CD4-positive, alpha-beta T cell (primary cell): ENCODE results near the gene TMPRSS9. TPM values are rescaled to one million over a fixed set of nuclear protein-coding genes. Genes with fewer than 3 reads are reported as not detected.

Experiments
- ATAC-seq: fragments of 200-7000 bp; cut with Tn5 transposase; one replicate; pipeline ENCODE4 v1.10.0; 2022; ENCODE audit warnings: mild to moderate bottlenecking; ENCODE audit not compliant: poor library complexity
- CTCF ChIA-PET: fragments of 350-600 bp; sonication (Branson Sonifier 250); formaldehyde crosslinking; loops from one replicate; lab custom pipeline; 2021; ENCODE audit warnings: antibody characterized with exemption, inconsistent platforms; lab: Charles Lee
- POLR2A ChIA-PET: fragments of 350-600 bp; sonication (Branson Sonifier 250); formaldehyde crosslinking; loops from one replicate; lab custom pipeline; 2021; ENCODE audit warnings: antibody characterized with exemption, inconsistent platforms; lab: Charles Lee
- DNase-seq, 14 experiments: peaks; one replicate each; pipeline ENCODE4 v3.0.0-alpha.2; 2013 to 2020; ENCODE audit warnings: mixed read lengths in 2 of 14
- H3K27ac ChIP-seq, 2 donors: one replicate each; pipeline versions ENCODE4 v1.5.1 to v1.7.0; 2013; ENCODE audit warnings: low read length in 2 of 2, low read depth in 1 of 2, mild to moderate bottlenecking in 1 of 2
- H3K27me3 ChIP-seq, 2 experiments: 1 replicate in 1 of 2; 2 replicates in 1 of 2; pipeline versions ENCODE4 v1.6.1 to v1.7.0; 2013; ENCODE audit warnings: low read length in 2 of 2, control low read depth in 1 of 2, mild to moderate bottlenecking in 1 of 2, moderate library complexity in 1 of 2; ENCODE audit not compliant: insufficient read depth in 2 of 2, control insufficient read depth in 1 of 2
- H3K36me3 ChIP-seq: one replicate; pipeline ENCODE4 v1.6.1; 2013; ENCODE audit warnings: low read length, control low read depth; ENCODE audit not compliant: insufficient read depth
- H3K4me1 ChIP-seq: one replicate; pipeline ENCODE4 v1.6.1; 2013; ENCODE audit warnings: low read length, control low read depth; ENCODE audit not compliant: insufficient read depth
- H3K4me3 ChIP-seq: one replicate; pipeline ENCODE4 v1.5.1; 2013; ENCODE audit warnings: mild to moderate bottlenecking, low read length, moderate library complexity
- H3K9me3 ChIP-seq, 2 experiments: 1 replicate in 1 of 2; 2 replicates in 1 of 2; pipeline versions ENCODE4 v1.6.1 to v1.7.0; 2013; ENCODE audit warnings: low read length in 2 of 2, mild to moderate bottlenecking in 2 of 2, control low read depth in 1 of 2, moderate library complexity in 1 of 2; ENCODE audit not compliant: control insufficient read depth in 1 of 2, insufficient read depth in 1 of 2
- H3K27ac Mint-ChIP-seq: one replicate; pipeline ENCODE4 v1.8.0; 2020; ENCODE audit warnings: mixed read lengths
- H3K27me3 Mint-ChIP-seq: one replicate; pipeline ENCODE4 v1.8.0; 2021; ENCODE audit warnings: mixed read lengths
- H3K36me3 Mint-ChIP-seq: one replicate; pipeline ENCODE4 v1.8.0; 2021; ENCODE audit warnings: low read depth, mixed read lengths
- H3K4me1 Mint-ChIP-seq: one replicate; pipeline ENCODE4 v1.8.0; 2021; ENCODE audit warnings: low read depth, mixed read lengths
- H3K4me3 Mint-ChIP-seq: one replicate; pipeline ENCODE4 v1.8.0; 2020; ENCODE audit warnings: mild to moderate bottlenecking, mixed read lengths
- H3K9me3 Mint-ChIP-seq: one replicate; pipeline ENCODE4 v1.8.0; 2020; ENCODE audit warnings: mixed read lengths
- intact Hi-C, 2 experiments: fragments of 100-400 bp; cut with DNase I in 1 of 2; cut with micrococcal nuclease in 1 of 2; formaldehyde crosslinking; loops; one replicate each; pipeline versions ENCODE4 v1.15.1 to v1.9.0; 2023 to 2025; cut with DNase I, micrococcal nuclease
- total RNA-seq, 174 experiments: library from RNA in 2 of 174; stranded (reverse) in 2 of 174; gene quantifications; one replicate each; pipeline ENCODE4 v1.2.3 and lab custom pipeline; 2021 to 2026
- TF ChIP-seq, protein P1 (sequence below): fragments of 200-600 bp; IDR thresholded peaks from one replicate; pipeline ENCODE4 v1.8.0; 2022; ENCODE audit warnings: antibody characterized with exemption, mild to moderate bottlenecking

The TMPRSS9 gene
- total RNA-seq, 2 experiments from 2014 or later: not detected

DNA sequence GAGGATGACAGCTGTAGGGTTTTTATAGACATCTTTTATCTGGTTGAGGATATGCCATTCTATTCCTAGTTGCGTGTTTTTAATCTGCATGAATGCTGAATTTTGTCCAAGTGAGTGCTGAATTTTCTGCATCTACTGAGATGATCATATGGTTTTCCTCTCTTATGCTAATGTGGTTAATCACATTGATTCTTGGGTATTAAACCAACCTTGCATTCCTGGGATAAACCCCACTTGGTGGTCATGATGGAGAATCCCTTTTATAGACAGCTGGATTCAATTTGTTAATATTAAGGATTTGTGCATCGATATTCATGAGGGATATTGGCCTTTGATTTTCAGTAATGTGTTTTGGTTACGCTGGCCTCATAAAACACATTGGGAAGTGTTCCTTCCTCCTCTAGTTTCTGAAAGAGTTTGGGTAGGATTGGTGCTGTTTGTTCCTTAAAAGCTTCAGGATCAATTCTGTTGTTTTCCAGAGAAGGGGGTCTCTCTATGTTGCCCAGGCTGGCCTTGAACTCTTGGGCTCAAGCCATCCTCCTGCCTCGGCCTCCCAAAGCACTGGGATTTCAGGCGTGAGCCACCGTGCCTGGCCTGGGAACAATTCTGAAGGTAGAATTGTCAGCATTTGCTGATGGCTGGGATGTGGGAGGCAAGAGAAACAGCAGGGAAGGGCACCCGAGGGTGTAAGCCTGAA lies 44.8 kb upstream of the TMPRSS9 start:
- POLR2A ChIA-PET: interaction anchor here (1.3 kb wide), 1 partner anchor 13 kb away, joined by 3 read pairs; the partner anchor contains the start of gene LSM7
- Histone ChIP-seq H3K27ac (no peak overlapping the region), H3K36me3 (no peaks in the 10 kb centered on the region), H3K9me3 (peaks cover 16 to 26% of the 10 kb centered on the region in 2 experiments), H3K27me3 (peaks cover 23 to 29% of the 10 kb centered on the region in 2 experiments), H3K4me3 (no peak overlapping the region), H3K4me1 (peaks cover 8% of the 10 kb centered on the region)
- DNase-seq (no peak), ATAC-seq (no peak)
- H3K4me3 Mint-ChIP-seq: no peak overlapping the region
- intact Hi-C loops: loop anchor here in 1 of 2 experiments (5.0 kb wide), 1 partner anchor 38 kb away; no protein-coding TSS in a partner anchor
- no peaks in the 10 kb centered on the region for H3K36me3 Mint-ChIP-seq
- peaks cover 6% of the 10 kb centered on the region for H3K9me3 Mint-ChIP-seq
- H3K27ac Mint-ChIP-seq: no peak overlapping the region
- CTCF ChIA-PET: no interaction called here
- peaks cover 36% of the 10 kb centered on the region for H3K27me3 Mint-ChIP-seq
- TF ChIP-seq, protein P1, sequence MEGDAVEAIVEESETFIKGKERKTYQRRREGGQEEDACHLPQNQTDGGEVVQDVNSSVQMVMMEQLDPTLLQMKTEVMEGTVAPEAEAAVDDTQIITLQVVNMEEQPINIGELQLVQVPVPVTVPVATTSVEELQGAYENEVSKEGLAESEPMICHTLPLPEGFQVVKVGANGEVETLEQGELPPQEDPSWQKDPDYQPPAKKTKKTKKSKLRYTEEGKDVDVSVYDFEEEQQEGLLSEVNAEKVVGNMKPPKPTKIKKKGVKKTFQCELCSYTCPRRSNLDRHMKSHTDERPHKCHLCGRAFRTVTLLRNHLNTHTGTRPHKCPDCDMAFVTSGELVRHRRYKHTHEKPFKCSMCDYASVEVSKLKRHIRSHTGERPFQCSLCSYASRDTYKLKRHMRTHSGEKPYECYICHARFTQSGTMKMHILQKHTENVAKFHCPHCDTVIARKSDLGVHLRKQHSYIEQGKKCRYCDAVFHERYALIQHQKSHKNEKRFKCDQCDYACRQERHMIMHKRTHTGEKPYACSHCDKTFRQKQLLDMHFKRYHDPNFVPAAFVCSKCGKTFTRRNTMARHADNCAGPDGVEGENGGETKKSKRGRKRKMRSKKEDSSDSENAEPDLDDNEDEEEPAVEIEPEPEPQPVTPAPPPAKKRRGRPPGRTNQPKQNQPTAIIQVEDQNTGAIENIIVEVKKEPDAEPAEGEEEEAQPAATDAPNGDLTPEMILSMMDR: no peak
- no peaks in the 10 kb centered on the region for H3K4me1 Mint-ChIP-seq

DNA sequence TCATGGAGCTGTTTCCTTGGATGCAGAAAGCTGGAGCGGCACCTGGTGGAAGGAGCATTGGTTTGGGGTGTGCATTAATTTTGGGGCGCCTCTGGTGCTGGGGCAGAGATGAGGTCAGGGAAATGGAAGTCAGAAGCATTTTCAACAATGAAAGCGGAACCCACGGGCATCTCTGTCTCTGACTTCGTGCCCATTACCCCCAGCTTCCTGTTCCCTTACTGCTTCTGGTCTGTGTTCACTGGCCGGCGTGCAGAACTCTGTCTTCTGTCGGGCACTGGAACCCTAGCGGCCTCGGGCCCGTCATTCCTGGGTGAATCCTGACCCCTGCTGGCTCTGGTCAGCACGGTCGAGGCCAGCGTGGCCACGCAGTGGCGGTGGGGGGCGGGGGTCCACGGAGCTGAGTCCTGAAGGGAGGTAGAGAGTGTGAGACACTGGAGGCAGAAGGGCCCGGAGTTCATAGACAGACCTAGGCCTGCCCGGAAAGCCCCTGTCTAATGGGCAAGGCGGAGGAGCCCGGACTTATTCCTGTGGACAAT lies 44.2 kb upstream of the TMPRSS9 start:
- Mint-ChIP-seq H3K9me3 (peaks cover 6% of the 10 kb centered on the region), H3K27me3 (peaks cover 30% of the 10 kb centered on the region), H3K4me3 (no peak overlapping the region), H3K27ac (no peak overlapping the region), H3K36me3 (no peaks in the 10 kb centered on the region), H3K4me1 (no peaks in the 10 kb centered on the region)
- TF ChIP-seq, protein P1: peak; percentile 4
- Histone ChIP-seq H3K27ac (no peak overlapping the region), H3K36me3 (peaks cover under 1% of the 10 kb centered on the region), H3K27me3 (peaks cover 21 to 23% of the 10 kb centered on the region in 2 experiments), H3K4me3 (no peak overlapping the region), H3K9me3 (peaks cover 16 to 25% of the 10 kb centered on the region in 2 experiments), H3K4me1 (peaks cover 8% of the 10 kb centered on the region)
- DNase-seq (peak in 4 of 14 experiments; percentile 31 to 68 (median 48)), ATAC-seq (no peak)
- ChIA-PET CTCF (no interaction called here), POLR2A (interaction anchor here (1.3 kb wide), 1 partner anchor 12 kb away, joined by 3 read pairs; the partner anchor contains the start of gene LSM7)
- intact Hi-C loops: loop anchor here in 1 of 2 experiments (2.0 to 5.0 kb wide), 2 partner anchors 39 to 159 kb away; no protein-coding TSS in a partner anchor

DNA sequence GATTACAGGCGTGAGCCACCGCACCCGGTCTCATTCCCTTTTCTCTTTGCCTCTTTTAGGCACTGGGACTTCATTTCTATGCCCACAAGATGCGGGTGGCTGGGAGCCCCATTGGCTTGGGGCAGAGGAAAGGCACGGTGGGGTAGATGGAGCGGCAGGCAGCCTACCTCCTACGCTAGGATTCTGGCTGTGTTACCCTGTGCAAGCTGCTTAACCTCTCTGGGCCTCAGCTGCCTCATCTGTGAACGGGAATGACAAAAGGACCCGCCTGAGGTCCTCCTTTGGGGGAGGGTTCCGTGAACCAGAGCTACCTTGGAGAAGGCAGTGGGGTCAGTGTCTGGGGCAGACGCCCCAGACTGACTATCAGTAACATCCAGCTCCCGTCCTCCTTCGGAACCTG lies 42.8 kb upstream of the TMPRSS9 start:
- TF ChIP-seq, protein P1: no peak
- no peaks in the 10 kb centered on the region for H3K4me1 Mint-ChIP-seq
- Histone ChIP-seq H3K4me1 (peaks cover 8% of the 10 kb centered on the region), H3K27me3 (peaks cover 16 to 18% of the 10 kb centered on the region in 2 experiments), H3K36me3 (peaks cover 12% of the 10 kb centered on the region), H3K9me3 (peaks cover 16 to 23% of the 10 kb centered on the region in 2 experiments), H3K27ac (no peak overlapping the region), H3K4me3 (no peak overlapping the region)
- CTCF ChIA-PET: no interaction called here
- no peak overlapping the region for H3K4me3 Mint-ChIP-seq
- H3K27ac Mint-ChIP-seq: no peak overlapping the region
- intact Hi-C loops: loop anchor here in 1 of 2 experiments (2.0 to 5.0 kb wide), 2 partner anchors 40 to 160 kb away; no protein-coding TSS in a partner anchor
- DNase-seq (no peak), ATAC-seq (no peak)
- POLR2A ChIA-PET: no interaction called here
- H3K9me3 Mint-ChIP-seq: peaks cover 6% of the 10 kb centered on the region
- H3K36me3 Mint-ChIP-seq: no peaks in the 10 kb centered on the region
- H3K27me3 Mint-ChIP-seq: peaks cover 25% of the 10 kb centered on the region
